ENCODE measurements around the gene GJB5. TPM values are rescaled to one million over a fixed set of nuclear protein-coding genes. Genes with fewer than 3 reads are reported as not detected.

The GJB5 gene
- total RNA-seq, 6 donors from 2014 or later: 0.17 to 0.89 (median 0.30) TPM; not detected in 3

DNA sequence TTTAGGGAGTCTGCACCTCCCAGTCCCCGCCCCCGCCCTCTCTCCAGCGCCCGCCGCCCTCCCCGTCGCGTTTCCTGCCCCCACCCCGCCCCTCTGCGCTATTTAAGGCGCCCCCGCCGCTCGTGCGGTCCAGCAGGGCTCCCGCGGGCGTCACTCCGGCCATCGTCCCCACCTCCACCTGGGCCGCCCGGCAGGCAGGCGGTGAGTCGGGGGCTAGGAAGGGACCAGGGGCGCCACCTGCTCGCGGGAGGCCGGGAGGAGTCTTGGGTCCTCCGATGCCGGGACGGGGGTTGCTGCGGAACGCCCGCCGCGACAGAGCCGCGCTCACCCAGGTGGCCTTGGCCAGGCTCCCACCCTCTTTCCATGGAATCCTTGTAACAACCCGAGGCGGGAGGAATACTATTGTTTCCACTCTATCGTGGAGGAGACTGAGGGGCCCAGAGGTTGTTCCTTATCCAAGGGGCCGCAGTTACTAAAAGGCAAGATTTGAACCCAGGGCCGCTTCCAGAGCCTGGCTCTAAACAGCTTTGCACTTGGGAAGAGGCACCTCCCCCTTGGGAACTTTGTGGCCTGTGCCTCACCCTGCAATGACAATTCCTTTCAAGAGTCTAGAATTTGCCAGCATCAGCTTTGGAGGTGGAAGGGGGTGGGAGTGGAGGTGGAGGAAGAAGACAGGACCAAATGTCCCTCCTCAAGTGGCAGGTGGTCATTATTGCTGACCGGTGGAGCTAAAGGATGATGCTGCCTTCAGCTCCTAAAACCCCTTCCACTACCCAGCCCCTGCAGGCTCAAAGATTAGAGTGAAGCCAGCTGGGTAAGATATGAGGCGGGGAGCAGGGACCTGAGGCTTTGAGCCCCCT is 38.3 kb downstream of the GJB5 start, which contains the start of gene GJA4:
Gene GJA4, plus strand, starts transcription at position 132 of the 860 bp plus-strand sequence. CDS start 1,215 bp downstream, outside the sequence.
- TF ChIP-seq EP300 (IDR thresholded peaks at IDR 0.05) (no peak), POLR2AphosphoS5 (IDR thresholded peaks at IDR 0.05) (peak in 1 of 2 donors; percentile 59), POLR2A (IDR thresholded peaks at IDR 0.05) (peak in 1 of 4 donors; percentile 49)
- TF ChIP-seq, protein P1, sequence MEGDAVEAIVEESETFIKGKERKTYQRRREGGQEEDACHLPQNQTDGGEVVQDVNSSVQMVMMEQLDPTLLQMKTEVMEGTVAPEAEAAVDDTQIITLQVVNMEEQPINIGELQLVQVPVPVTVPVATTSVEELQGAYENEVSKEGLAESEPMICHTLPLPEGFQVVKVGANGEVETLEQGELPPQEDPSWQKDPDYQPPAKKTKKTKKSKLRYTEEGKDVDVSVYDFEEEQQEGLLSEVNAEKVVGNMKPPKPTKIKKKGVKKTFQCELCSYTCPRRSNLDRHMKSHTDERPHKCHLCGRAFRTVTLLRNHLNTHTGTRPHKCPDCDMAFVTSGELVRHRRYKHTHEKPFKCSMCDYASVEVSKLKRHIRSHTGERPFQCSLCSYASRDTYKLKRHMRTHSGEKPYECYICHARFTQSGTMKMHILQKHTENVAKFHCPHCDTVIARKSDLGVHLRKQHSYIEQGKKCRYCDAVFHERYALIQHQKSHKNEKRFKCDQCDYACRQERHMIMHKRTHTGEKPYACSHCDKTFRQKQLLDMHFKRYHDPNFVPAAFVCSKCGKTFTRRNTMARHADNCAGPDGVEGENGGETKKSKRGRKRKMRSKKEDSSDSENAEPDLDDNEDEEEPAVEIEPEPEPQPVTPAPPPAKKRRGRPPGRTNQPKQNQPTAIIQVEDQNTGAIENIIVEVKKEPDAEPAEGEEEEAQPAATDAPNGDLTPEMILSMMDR (IDR thresholded peaks at IDR 0.05): no peak

DNA sequence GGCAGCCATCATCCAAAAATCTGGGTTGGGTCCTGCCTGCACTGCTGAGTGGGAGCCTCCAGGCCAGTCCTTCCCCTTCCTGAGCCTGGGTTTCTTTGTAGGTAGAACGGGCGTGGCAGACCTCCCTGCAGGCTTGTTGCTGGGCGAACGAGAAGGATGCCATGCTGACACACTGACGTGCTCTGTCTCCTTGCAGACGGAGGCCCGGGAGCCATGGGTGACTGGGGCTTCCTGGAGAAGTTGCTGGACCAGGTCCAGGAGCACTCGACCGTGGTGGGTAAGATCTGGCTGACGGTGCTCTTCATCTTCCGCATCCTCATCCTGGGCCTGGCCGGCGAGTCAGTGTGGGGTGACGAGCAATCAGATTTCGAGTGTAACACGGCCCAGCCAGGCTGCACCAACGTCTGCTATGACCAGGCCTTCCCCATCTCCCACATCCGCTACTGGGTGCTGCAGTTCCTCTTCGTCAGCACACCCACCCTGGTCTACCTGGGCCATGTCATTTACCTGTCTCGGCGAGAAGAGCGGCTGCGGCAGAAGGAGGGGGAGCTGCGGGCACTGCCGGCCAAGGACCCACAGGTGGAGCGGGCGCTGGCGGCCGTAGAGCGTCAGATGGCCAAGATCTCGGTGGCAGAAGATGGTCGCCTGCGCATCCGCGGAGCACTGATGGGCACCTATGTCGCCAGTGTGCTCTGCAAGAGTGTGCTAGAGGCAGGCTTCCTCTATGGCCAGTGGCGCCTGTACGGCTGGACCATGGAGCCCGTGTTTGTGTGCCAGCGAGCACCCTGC is 39.3 kb downstream of the GJB5 start:
- 85 to 89% methylated on average over 10 to 38 of the region's 40 CpGs for WGBS, 2 donors
- Histone ChIP-seq H3K4me1 (peaks cover 0 to 13% (median 6%) of the 10 kb centered on the region in 4 donors), H3K9me3 (peaks cover 0 to 3% (median 0%) of the 10 kb centered on the region in 4 donors), H3K4me3 (peak overlapping the region in 3 of 4 donors; percentile 46 to 55 (median 53)), H3K27ac (peak overlapping the region in 3 of 4 donors; percentile 78 to 86 (median 86)), H3K27me3 (peaks cover 0 to 7% (median 0%) of the 10 kb centered on the region in 4 donors), H3K36me3 (peaks cover 0 to 7% (median 3%) of the 10 kb centered on the region in 4 donors)
- no peak for TF ChIP-seq EP300 (IDR thresholded peaks at IDR 0.05)
- no peak for TF ChIP-seq POLR2AphosphoS5 (IDR thresholded peaks at IDR 0.05)
- TF ChIP-seq, protein P1 (IDR thresholded peaks at IDR 0.05): no peak
- no peak for TF ChIP-seq POLR2A (IDR thresholded peaks at IDR 0.05)
- ATAC-seq (ENCODE audit: low FRiP score in 2 of 2) (no peak), DNase-seq (peak in 1 of 2 donors; percentile 78)

More for the DNA sequence above, 38.3 kb downstream of the GJB5 start, which contains the start of gene GJA4:
- H3K27ac ChIP-seq: peak within 1 kb of the TSS; percentile 72 to 86 (median 82)
- DNase-seq (peak in 1 of 2 donors; percentile 82), ATAC-seq (ENCODE audit: low FRiP score in 2 of 2) (no peak)
- peaks cover 0 to 3% (median 0%) of the 10 kb centered on the region in 4 donors for H3K9me3 ChIP-seq
- peak within 1 kb of the TSS in 3 of 4 donors; percentile 46 to 55 (median 53) for H3K4me3 ChIP-seq
- peaks cover 0 to 15% (median 7%) of the 10 kb centered on the region in 4 donors for H3K4me1 ChIP-seq
- H3K36me3 ChIP-seq: peaks cover 0 to 7% (median 3%) of the 10 kb centered on the region in 4 donors
- WGBS, 2 donors: 10 to 17% methylated on average over 21 to 34 of the region's 45 CpGs
- peaks cover 0 to 7% (median 0%) of the 10 kb centered on the region in 4 donors for H3K27me3 ChIP-seq

DNA sequence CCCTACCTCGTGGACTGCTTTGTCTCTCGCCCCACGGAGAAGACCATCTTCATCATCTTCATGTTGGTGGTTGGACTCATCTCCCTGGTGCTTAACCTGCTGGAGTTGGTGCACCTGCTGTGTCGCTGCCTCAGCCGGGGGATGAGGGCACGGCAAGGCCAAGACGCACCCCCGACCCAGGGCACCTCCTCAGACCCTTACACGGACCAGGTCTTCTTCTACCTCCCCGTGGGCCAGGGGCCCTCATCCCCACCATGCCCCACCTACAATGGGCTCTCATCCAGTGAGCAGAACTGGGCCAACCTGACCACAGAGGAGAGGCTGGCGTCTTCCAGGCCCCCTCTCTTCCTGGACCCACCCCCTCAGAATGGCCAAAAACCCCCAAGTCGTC is 39.9 kb downstream of the GJB5 start:
- H3K4me1 ChIP-seq: peaks cover 0 to 13% (median 6%) of the 10 kb centered on the region in 4 donors
- peaks cover 0 to 3% (median 0%) of the 10 kb centered on the region in 4 donors for H3K9me3 ChIP-seq
- peak overlapping the region in 3 of 4 donors; percentile 46 to 55 (median 53) for H3K4me3 ChIP-seq
- peak overlapping the region in 3 of 4 donors; percentile 78 to 86 (median 86) for H3K27ac ChIP-seq
- 85 to 90% methylated on average over 4 to 12 of the region's 12 CpGs for WGBS, 2 donors
- ATAC-seq (ENCODE audit: low FRiP score in 2 of 2) (no peak), DNase-seq (no peak)
- peaks cover 0 to 7% (median 0%) of the 10 kb centered on the region in 4 donors for H3K27me3 ChIP-seq
- TF ChIP-seq POLR2A (IDR thresholded peaks at IDR 0.05) (no peak), POLR2AphosphoS5 (IDR thresholded peaks at IDR 0.05) (no peak), EP300 (IDR thresholded peaks at IDR 0.05) (no peak)
- TF ChIP-seq, protein P1 (IDR thresholded peaks at IDR 0.05): no peak
- peaks cover 0 to 7% (median 3%) of the 10 kb centered on the region in 4 donors for H3K36me3 ChIP-seq

DNA sequence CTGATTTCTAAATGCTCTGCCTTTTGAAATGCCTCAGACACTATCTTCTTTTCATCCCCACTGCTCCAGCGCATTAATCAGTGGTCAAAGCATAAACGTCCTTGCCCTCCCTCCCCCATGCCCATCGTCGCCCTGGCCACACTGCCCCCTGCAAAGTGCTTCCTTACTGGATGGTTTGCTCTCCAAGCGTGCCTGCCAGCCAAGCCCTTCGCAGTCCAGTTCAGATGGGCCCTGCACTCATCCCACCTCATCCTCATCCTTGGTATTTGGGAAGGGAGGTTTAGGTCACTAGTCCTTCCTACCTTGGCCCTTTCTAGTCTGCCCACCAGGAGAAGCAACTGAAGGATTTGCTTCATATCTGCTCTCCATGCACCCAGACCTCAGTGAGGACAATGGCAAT is 41.1 kb downstream of the GJB5 start:
- Histone ChIP-seq H3K27me3 (peaks cover 0 to 7% (median 0%) of the 10 kb centered on the region in 4 donors), H3K4me3 (peak overlapping the region in 3 of 4 donors; percentile 46 to 55 (median 53)), H3K27ac (peak overlapping the region in 3 of 4 donors; percentile 14 to 86 (median 86)), H3K4me1 (peaks cover 0 to 13% (median 6%) of the 10 kb centered on the region in 4 donors), H3K9me3 (peaks cover 0 to 3% (median 0%) of the 10 kb centered on the region in 4 donors), H3K36me3 (peaks cover 0 to 7% (median 3%) of the 10 kb centered on the region in 4 donors)
- 65 to 77% methylated on average over 6 of the region's 6 CpGs for WGBS, 2 donors
- DNase-seq (no peak), ATAC-seq (ENCODE audit: low FRiP score in 2 of 2) (no peak)
- TF ChIP-seq POLR2A (IDR thresholded peaks at IDR 0.05) (no peak), EP300 (IDR thresholded peaks at IDR 0.05) (no peak), POLR2AphosphoS5 (IDR thresholded peaks at IDR 0.05) (no peak)
- TF ChIP-seq, protein P1 (IDR thresholded peaks at IDR 0.05): no peak
